B cell (primary cell): ENCODE results near the gene RAB6B. TPM values are rescaled to one million over a fixed set of nuclear protein-coding genes. Genes with fewer than 3 reads are reported as not detected.

Experiments
- ATAC-seq: fragments of 200-7000 bp; cut with Tn5 transposase; one replicate; pipeline ENCODE4 v1.10.0; 2021; ENCODE audit warnings: low read depth, mild to moderate bottlenecking, moderate number of reproducible peaks, moderate library complexity
- CTCF ChIA-PET: fragments of 350-600 bp; sonication (Branson Sonifier 250); formaldehyde crosslinking; loops from one replicate; lab custom pipeline; 2021; ENCODE audit warnings: antibody characterized with exemption, inconsistent platforms; lab: Charles Lee
- POLR2A ChIA-PET: fragments of 350-600 bp; sonication (Branson Sonifier 250); formaldehyde crosslinking; loops from one replicate; lab custom pipeline; 2021; ENCODE audit warnings: antibody characterized with exemption; lab: Charles Lee
- DNase-seq: peaks from one replicate; pipeline ENCODE4 v3.0.0; 2013
- H2AFZ ChIP-seq: 2 replicates; pipeline ENCODE4 v1.6.1; 2012; ENCODE audit warnings: mild to moderate bottlenecking, low read depth, low read length; ENCODE audit not compliant: insufficient read depth, poor library complexity, severe bottlenecking
- H3K27ac ChIP-seq, 2 donors: 1 replicate in 1 of 2; 2 replicates in 1 of 2; pipeline ENCODE4 v1.5.1; 2012 to 2013; ENCODE audit warnings: low read length in 2 of 2, mild to moderate bottlenecking in 2 of 2, moderate library complexity in 1 of 2
- H3K27me3 ChIP-seq, 4 experiments: fragments of 200-600 bp in 1 of 4; sonication (generic) in 1 of 4; replicated peaks in 1 of 4; 1 replicate in 2 of 4; 2 replicates in 2 of 4; pipeline versions ENCODE4 v1.6.1 to v1.7.0; 2013 to 2016; ENCODE audit warnings: low read length in 3 of 4, mild to moderate bottlenecking in 2 of 4, mixed read lengths in 1 of 4, moderate library complexity in 1 of 4; ENCODE audit not compliant: insufficient read depth in 4 of 4, control insufficient read depth in 3 of 4; ENCODE audit errors: control extremely low read depth in 1 of 4
- H3K36me3 ChIP-seq, 2 experiments: replicated peaks in 1 of 2; 1 replicate in 1 of 2; 2 replicates in 1 of 2; pipeline versions ENCODE4 v1.6.1 to v1.7.1; 2013; ENCODE audit warnings: low read length in 1 of 2; ENCODE audit not compliant: insufficient read depth in 2 of 2, control insufficient read depth in 1 of 2; ENCODE audit errors: control extremely low read depth in 1 of 2, extremely low read depth in 1 of 2
- H3K4me1 ChIP-seq, 2 donors: fragments of 200-600 bp in 1 of 2; sonication (generic) in 1 of 2; 1 replicate in 1 of 2; 2 replicates in 1 of 2; pipeline versions ENCODE4 v1.5.1 to v1.6.1; 2013 to 2017; ENCODE audit warnings: low read length in 2 of 2; ENCODE audit not compliant: control insufficient read depth in 2 of 2, insufficient read depth in 2 of 2
- H3K4me2 ChIP-seq: replicated peaks from 2 replicates; pipeline ENCODE3; 2012; ENCODE audit warnings: mild to moderate bottlenecking, low read depth, low read length; ENCODE audit not compliant: poor library complexity, severe bottlenecking
- H3K4me3 ChIP-seq, 5 experiments: fragments of 200-600 bp in 1 of 5; sonication (generic) in 1 of 5; 1 replicate in 3 of 5; 2 replicates in 2 of 5; pipeline versions ENCODE4 v1.5.1 to v1.7.0; 2011 to 2016; ENCODE audit warnings: low read length in 4 of 5, mild to moderate bottlenecking in 4 of 5, low read depth in 2 of 5, control low read depth in 1 of 5, moderate library complexity in 1 of 5; ENCODE audit not compliant: insufficient read depth in 1 of 5; ENCODE audit errors: control extremely low read depth in 1 of 5, extremely low read depth in 1 of 5
- H3K79me2 ChIP-seq: fragments of 200-600 bp; sonication (generic); one replicate; pipeline ENCODE4 v1.6.0; 2016; ENCODE audit warnings: low read length; ENCODE audit not compliant: control insufficient read depth, insufficient read depth
- H3K9ac ChIP-seq: fragments of 200-600 bp; sonication (generic); 2 replicates; pipeline ENCODE4 v1.6.1; 2017; ENCODE audit warnings: mild to moderate bottlenecking, low read length, moderate library complexity
- H3K9me3 ChIP-seq, 3 donors: one replicate each; pipeline versions ENCODE4 v1.6.1 to v1.7.1; 2013; ENCODE audit warnings: low read length in 2 of 3; ENCODE audit not compliant: control insufficient read depth in 2 of 3, insufficient read depth in 1 of 3; ENCODE audit errors: control extremely low read depth in 1 of 3
- H4K20me1 ChIP-seq: 2 replicates; pipeline ENCODE4 v1.6.0; 2012; ENCODE audit warnings: mild to moderate bottlenecking, low read length; ENCODE audit not compliant: insufficient read depth, control insufficient read depth, poor library complexity, severe bottlenecking
- H3K27ac Mint-ChIP-seq: one replicate; pipeline ENCODE4 v1.8.0; 2021; ENCODE audit warnings: mixed read lengths
- H3K27me3 Mint-ChIP-seq: one replicate; pipeline ENCODE4 v1.8.0; 2021; ENCODE audit warnings: mixed read lengths
- H3K4me1 Mint-ChIP-seq: one replicate; pipeline ENCODE4 v1.8.0; 2021; ENCODE audit warnings: mixed read lengths
- H3K4me3 Mint-ChIP-seq: one replicate; pipeline ENCODE4 v1.8.0; 2021; ENCODE audit warnings: mixed read lengths
- H3K9me3 Mint-ChIP-seq: one replicate; pipeline ENCODE4 v1.8.0; 2022; ENCODE audit warnings: mixed read lengths; ENCODE audit not compliant: insufficient read depth
- EZH2 ChIP-seq: IDR thresholded peaks from 2 replicates; pipeline ENCODE4 v1.6.1; 2012; ENCODE audit warnings: borderline replicate concordance, low read depth, mild to moderate bottlenecking, moderate library complexity, low read length; ENCODE audit not compliant: insufficient read depth, poor library complexity, severe bottlenecking
- WGBS: methylation state at CpG from one replicate; pipeline ENCODE4 v1.1.5; 2013; ENCODE audit warnings: missing lambda C conversion rate; ENCODE audit not compliant: insufficient coverage; 5-methylcytosine and 5-hydroxymethylcytosine counted together
- intact Hi-C: fragments of 100-400 bp; cut with micrococcal nuclease; formaldehyde crosslinking; loops from one replicate; pipeline ENCODE4 v1.10.0; 2022
- polyA plus RNA-seq: library from polyadenylated mRNA; depleted of rRNA; stranded (reverse); fragments of >200 nt; gene quantifications from 2 replicates; pipeline ENCODE4 v1.2.3, GENCODE V29; 2012
- total RNA-seq, 2 donors: library from RNA; stranded (reverse); fragments of 120-200 nt in 1 of 2; gene quantifications; 1 replicate in 1 of 2; 2 replicates in 1 of 2; pipeline versions ENCODE4 v1.2.3 to v1.2.4, GENCODE V29; 2013 to 2022
- TF ChIP-seq, protein P1 (sequence below): fragments of 200-600 bp; IDR thresholded peaks from one replicate; pipeline ENCODE4 v1.8.0; 2022; ENCODE audit warnings: antibody characterized with exemption, mild to moderate bottlenecking

RAB6B gene
- total and polyA plus RNA-seq, 2 donors (not counting 1 experiment from before 2014, with no cell fraction given) = not detected

DNA sequence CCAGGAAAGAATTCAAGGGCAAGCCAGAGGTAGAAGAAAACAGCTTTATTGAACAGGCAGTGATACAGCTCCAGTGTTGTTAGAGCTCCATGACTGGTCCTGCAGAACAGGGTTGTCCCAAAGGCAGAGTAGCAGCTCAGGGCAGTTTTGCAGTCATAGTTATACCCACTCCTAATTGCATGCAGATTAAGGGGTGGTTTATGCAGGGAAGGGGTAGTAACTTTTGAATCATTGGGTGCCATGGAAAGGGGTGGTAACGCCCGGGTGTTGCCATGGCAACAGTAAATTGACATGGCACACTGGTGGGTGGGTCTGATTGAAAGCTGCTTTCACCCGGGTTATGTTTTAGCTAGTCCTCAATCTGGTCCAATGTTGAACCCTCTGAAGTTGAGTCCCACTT is 9.7 kb upstream of the RAB6B start:
- Histone ChIP-seq H3K4me3 (no peak overlapping the region), H3K27me3 (peaks cover 0 to 9% (median 8%) of the 10 kb centered on the region in 4 experiments), H3K27ac (no peak overlapping the region), H3K9ac (no peak overlapping the region), H4K20me1 (no peaks in the 10 kb centered on the region), H3K4me1 (no peaks in the 10 kb centered on the region), H3K9me3 (peaks cover 0 to 3% (median 0%) of the 10 kb centered on the region in 3 donors), H3K4me2 (no peak overlapping the region), H3K36me3 (no peaks in the 10 kb centered on the region), H3K79me2 (no peaks in the 10 kb centered on the region), H2AFZ (no peak overlapping the region)
- ATAC-seq = no peak
- intact Hi-C loops = no loop called here
- ChIA-PET POLR2A (no interaction called here), CTCF (no interaction called here)
- Mint-ChIP-seq H3K27ac (no peak overlapping the region), H3K4me3 (no peak overlapping the region), H3K4me1 (no peaks in the 10 kb centered on the region), H3K27me3 (peaks cover 23% of the 10 kb centered on the region), H3K9me3 (peaks cover 5% of the 10 kb centered on the region)
- TF ChIP-seq, protein P1, sequence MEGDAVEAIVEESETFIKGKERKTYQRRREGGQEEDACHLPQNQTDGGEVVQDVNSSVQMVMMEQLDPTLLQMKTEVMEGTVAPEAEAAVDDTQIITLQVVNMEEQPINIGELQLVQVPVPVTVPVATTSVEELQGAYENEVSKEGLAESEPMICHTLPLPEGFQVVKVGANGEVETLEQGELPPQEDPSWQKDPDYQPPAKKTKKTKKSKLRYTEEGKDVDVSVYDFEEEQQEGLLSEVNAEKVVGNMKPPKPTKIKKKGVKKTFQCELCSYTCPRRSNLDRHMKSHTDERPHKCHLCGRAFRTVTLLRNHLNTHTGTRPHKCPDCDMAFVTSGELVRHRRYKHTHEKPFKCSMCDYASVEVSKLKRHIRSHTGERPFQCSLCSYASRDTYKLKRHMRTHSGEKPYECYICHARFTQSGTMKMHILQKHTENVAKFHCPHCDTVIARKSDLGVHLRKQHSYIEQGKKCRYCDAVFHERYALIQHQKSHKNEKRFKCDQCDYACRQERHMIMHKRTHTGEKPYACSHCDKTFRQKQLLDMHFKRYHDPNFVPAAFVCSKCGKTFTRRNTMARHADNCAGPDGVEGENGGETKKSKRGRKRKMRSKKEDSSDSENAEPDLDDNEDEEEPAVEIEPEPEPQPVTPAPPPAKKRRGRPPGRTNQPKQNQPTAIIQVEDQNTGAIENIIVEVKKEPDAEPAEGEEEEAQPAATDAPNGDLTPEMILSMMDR = no peak
- no peak for TF ChIP-seq EZH2
- 83% methylated on average over 2 of the region's 3 CpGs for WGBS
- no peak for DNase-seq

DNA sequence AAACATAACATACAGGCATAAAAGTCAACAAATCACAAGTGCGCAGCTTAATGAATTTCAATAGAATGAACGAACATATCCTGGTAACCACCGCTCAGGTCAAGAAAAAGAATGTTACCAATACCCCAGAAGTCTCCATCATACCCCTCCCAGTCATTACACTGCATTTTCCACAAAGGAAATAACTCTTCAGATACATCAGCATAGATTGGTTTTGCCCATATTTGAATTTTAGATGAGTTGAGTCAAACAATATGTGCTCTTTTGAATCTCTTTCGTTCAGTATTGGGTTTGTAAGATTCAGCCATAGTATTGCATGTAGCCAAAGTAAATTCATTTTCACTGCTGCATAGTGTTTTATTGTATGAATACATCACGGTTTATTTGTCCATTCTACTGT is 6.2 kb upstream of the RAB6B start:
- Histone ChIP-seq H3K9ac (no peak overlapping the region), H3K27me3 (peaks cover 0 to 15% (median 5%) of the 10 kb centered on the region in 4 experiments), H2AFZ (no peak overlapping the region), H3K4me2 (no peak overlapping the region), H3K36me3 (no peaks in the 10 kb centered on the region), H3K27ac (no peak overlapping the region), H3K9me3 (peaks cover 0 to 2% (median 0%) of the 10 kb centered on the region in 3 donors), H3K4me1 (no peaks in the 10 kb centered on the region), H3K4me3 (no peak overlapping the region), H4K20me1 (no peaks in the 10 kb centered on the region), H3K79me2 (no peaks in the 10 kb centered on the region)
- Mint-ChIP-seq H3K4me3 (no peak overlapping the region), H3K27me3 (peaks cover 38% of the 10 kb centered on the region), H3K4me1 (peaks cover 1% of the 10 kb centered on the region), H3K27ac (no peak overlapping the region), H3K9me3 (peaks cover 5% of the 10 kb centered on the region)
- ATAC-seq (no peak), DNase-seq (no peak)
- POLR2A ChIA-PET = no interaction called here
- intact Hi-C loops = no loop called here
- WGBS = 100% methylated on average over 2 of the region's 5 CpGs
- CTCF ChIA-PET = no interaction called here
- TF ChIP-seq EZH2 = no peak
- TF ChIP-seq, protein P1 = no peak
